ENCODE measurements around the gene XPC.
A peak's percentile ranks its signal among the peaks of the same experiment; 100 is the strongest.

Gene XPC

GRCh38 chr3:14143271-14144225, 34.9 kb downstream of the XPC start:
- Histone ChIP-seq H3K27ac (ENCODE audit: insufficient read depth, low read depth, low read length, poor library complexity, severe bottlenecking) (peak overlapping the region; percentile 78), H3K27me3 (ENCODE audit: control insufficient read depth, insufficient read depth, low read length, poor library complexity, severe bottlenecking) (no peaks in the 10 kb centered on the region), H3K4me3 (ENCODE audit: insufficient read depth, low read depth, low read length) (no peak overlapping the region), H3K36me3 (ENCODE audit: control insufficient read depth, insufficient read depth, low read length) (peaks cover 7% of the 10 kb centered on the region), H3K4me1 (ENCODE audit: control insufficient read depth, insufficient read depth, low read length) (no peaks in the 10 kb centered on the region), H3K9me3 (ENCODE audit: control insufficient read depth, low read length) (no peaks in the 10 kb centered on the region)
- WGBS, 2 experiments: 90 to 93% methylated on average over 6 to 7 of the region's 7 CpGs

DNA sequence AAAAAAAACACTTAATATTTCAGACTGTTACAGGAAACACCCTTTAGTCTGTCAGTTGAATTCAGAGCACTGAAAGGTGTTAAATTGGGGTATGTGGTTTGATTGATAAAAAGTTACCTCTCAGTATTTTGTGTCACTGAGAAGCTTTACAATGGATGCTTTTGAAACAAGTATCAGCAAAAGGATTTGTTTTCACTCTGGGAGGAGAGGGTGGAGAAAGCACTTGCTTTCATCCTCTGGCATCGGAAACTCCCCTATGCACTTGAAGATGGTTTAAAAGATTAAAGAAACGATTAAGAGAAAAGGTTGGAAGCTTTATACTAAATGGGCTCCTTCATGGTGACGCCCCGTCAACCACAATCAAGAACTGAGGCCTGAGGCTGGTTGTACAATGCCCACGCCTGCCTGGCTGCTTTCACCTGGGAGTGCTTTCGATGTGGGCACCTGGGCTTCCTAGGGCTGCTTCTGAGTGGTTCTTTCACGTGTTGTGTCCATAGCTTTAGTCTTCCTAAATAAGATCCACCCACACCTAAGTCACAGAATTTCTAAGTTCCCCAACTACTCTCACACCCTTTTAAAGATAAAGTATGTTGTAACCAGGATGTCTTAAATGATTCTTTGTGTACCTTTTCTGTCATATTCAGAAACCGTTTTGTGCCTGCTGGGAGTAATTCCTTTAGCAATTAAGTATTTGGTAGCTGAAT, 35.7 kb downstream of the XPC start:
- Histone ChIP-seq H3K36me3 (ENCODE audit: control insufficient read depth, insufficient read depth, low read length) (peaks cover 3% of the 10 kb centered on the region), H3K27me3 (ENCODE audit: control insufficient read depth, insufficient read depth, low read length, poor library complexity, severe bottlenecking) (no peaks in the 10 kb centered on the region), H3K4me1 (ENCODE audit: control insufficient read depth, insufficient read depth, low read length) (no peaks in the 10 kb centered on the region), H3K9me3 (ENCODE audit: control insufficient read depth, low read length) (no peaks in the 10 kb centered on the region), H3K27ac (ENCODE audit: insufficient read depth, low read depth, low read length, poor library complexity, severe bottlenecking) (no peak overlapping the region), H3K4me3 (ENCODE audit: insufficient read depth, low read depth, low read length) (no peak overlapping the region)
- 86 to 90% methylated on average over 8 of the region's 8 CpGs for WGBS, 2 experiments

DNA sequence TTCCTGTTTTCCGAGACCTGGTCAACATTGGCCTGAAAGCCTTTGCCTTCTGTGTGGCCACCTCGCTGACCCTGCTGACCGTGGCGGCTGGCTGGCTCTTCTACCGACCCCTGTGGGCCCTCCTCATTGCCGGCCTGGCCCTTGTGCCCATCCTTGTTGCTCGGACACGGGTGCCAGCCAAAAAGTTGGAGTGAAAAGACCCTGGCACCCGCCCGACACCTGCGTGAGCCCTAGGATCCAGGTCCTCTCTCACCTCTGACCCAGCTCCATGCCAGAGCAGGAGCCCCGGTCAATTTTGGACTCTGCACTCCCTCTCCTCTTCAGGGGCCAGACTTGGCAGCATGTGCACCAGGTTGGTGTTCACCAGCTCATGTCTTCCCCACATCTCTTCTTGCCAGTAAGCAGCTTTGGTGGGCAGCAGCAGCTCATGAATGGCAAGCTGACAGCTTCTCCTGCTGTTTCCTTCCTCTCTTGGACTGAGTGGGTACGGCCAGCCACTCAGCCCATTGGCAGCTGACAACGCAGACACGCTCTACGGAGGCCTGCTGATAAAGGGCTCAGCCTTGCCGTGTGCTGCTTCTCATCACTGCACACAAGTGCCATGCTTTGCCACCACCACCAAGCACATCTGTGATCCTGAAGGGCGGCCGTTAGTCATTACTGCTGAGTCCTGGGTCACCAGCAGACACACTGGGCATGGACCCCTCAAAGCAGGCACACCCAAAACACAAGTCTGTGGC, 36.6 kb downstream of the XPC start:
- Histone ChIP-seq H3K4me3 (ENCODE audit: insufficient read depth, low read depth, low read length) (no peak overlapping the region), H3K27ac (ENCODE audit: insufficient read depth, low read depth, low read length, poor library complexity, severe bottlenecking) (no peak overlapping the region), H3K9me3 (ENCODE audit: control insufficient read depth, low read length) (no peaks in the 10 kb centered on the region), H3K36me3 (ENCODE audit: control insufficient read depth, insufficient read depth, low read length) (peaks cover 3% of the 10 kb centered on the region), H3K27me3 (ENCODE audit: control insufficient read depth, insufficient read depth, low read length, poor library complexity, severe bottlenecking) (no peaks in the 10 kb centered on the region), H3K4me1 (ENCODE audit: control insufficient read depth, insufficient read depth, low read length) (no peaks in the 10 kb centered on the region)
- 93 to 94% methylated on average over 19 of the region's 19 CpGs for WGBS, 2 experiments

DNA sequence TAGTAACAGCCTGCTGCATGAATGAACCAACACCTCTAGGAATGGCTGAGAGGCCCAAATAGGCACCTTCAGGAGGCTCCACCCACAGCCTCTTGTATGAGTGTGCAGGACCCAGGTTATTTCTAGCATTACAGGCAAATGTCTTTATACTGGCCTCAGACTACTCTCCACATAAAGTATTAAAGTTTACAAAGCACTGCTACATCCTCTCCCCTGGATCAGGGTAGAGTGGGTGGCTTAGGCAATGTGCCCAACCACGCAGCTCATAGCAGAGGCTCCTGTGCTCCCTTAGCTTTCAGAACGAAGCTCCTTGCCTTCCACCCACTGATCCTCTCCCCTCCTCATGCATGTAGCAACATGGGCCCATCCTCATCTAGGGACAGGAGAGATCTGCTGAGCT, 37.3 kb downstream of the XPC start:
- H3K36me3 ChIP-seq (ENCODE audit: control insufficient read depth, insufficient read depth, low read length): peaks cover 3% of the 10 kb centered on the region
- no peaks in the 10 kb centered on the region for H3K9me3 ChIP-seq (ENCODE audit: control insufficient read depth, low read length)
- no peaks in the 10 kb centered on the region for H3K4me1 ChIP-seq (ENCODE audit: control insufficient read depth, insufficient read depth, low read length)
- H3K4me3 ChIP-seq (ENCODE audit: insufficient read depth, low read depth, low read length): no peak overlapping the region
- H3K27ac ChIP-seq (ENCODE audit: insufficient read depth, low read depth, low read length, poor library complexity, severe bottlenecking): no peak overlapping the region
- H3K27me3 ChIP-seq (ENCODE audit: control insufficient read depth, insufficient read depth, low read length, poor library complexity, severe bottlenecking): no peaks in the 10 kb centered on the region
- WGBS, 2 experiments: 79 to 87% methylated on average over 2 of the region's 2 CpGs

DNA sequence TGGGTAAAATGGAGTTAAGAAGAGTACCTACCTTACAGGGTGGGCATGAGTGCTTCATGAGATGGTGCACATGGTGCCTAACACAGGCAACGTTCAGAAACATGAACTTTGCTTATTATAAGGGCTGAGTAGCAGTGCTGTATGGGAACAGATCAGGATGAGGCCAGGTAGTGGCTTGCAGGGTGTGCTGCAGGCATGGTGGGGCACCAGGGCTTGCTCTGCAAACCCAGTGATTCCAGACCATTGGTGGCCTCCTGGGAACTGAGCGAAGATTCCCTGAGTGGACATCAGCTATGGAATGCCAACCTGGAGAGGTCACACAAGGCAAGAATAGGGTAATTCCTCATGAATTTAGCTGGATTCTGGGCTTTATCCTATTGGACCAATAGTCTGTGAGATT, 37.7 kb downstream of the XPC start:
- no peak overlapping the region for H3K27ac ChIP-seq (ENCODE audit: insufficient read depth, low read depth, low read length, poor library complexity, severe bottlenecking)
- H3K9me3 ChIP-seq (ENCODE audit: control insufficient read depth, low read length): no peaks in the 10 kb centered on the region
- peaks cover 3% of the 10 kb centered on the region for H3K36me3 ChIP-seq (ENCODE audit: control insufficient read depth, insufficient read depth, low read length)
- WGBS, 2 experiments: 91 to 95% methylated on average over 2 of the region's 2 CpGs
- H3K4me3 ChIP-seq (ENCODE audit: insufficient read depth, low read depth, low read length): no peak overlapping the region
- no peaks in the 10 kb centered on the region for H3K27me3 ChIP-seq (ENCODE audit: control insufficient read depth, insufficient read depth, low read length, poor library complexity, severe bottlenecking)
- no peaks in the 10 kb centered on the region for H3K4me1 ChIP-seq (ENCODE audit: control insufficient read depth, insufficient read depth, low read length)

GRCh38 chr3:14139771-14140170, 38.6 kb downstream of the XPC start:
- H3K4me3 ChIP-seq (ENCODE audit: insufficient read depth, low read depth, low read length): no peak overlapping the region
- peaks cover 3% of the 10 kb centered on the region for H3K36me3 ChIP-seq (ENCODE audit: control insufficient read depth, insufficient read depth, low read length)
- no peaks in the 10 kb centered on the region for H3K9me3 ChIP-seq (ENCODE audit: control insufficient read depth, low read length)
- H3K4me1 ChIP-seq (ENCODE audit: control insufficient read depth, insufficient read depth, low read length): no peaks in the 10 kb centered on the region
- no peaks in the 10 kb centered on the region for H3K27me3 ChIP-seq (ENCODE audit: control insufficient read depth, insufficient read depth, low read length, poor library complexity, severe bottlenecking)
- H3K27ac ChIP-seq (ENCODE audit: insufficient read depth, low read depth, low read length, poor library complexity, severe bottlenecking): no peak overlapping the region
- 92 to 94% methylated on average over 5 of the region's 5 CpGs for WGBS, 2 experiments

GRCh38 chr3:14138878-14139655, 39.3 kb downstream of the XPC start:
- Histone ChIP-seq H3K27ac (ENCODE audit: insufficient read depth, low read depth, low read length, poor library complexity, severe bottlenecking) (no peak overlapping the region), H3K4me3 (ENCODE audit: insufficient read depth, low read depth, low read length) (no peak overlapping the region), H3K27me3 (ENCODE audit: control insufficient read depth, insufficient read depth, low read length, poor library complexity, severe bottlenecking) (no peaks in the 10 kb centered on the region), H3K36me3 (ENCODE audit: control insufficient read depth, insufficient read depth, low read length) (peaks cover 3% of the 10 kb centered on the region), H3K9me3 (ENCODE audit: control insufficient read depth, low read length) (no peaks in the 10 kb centered on the region), H3K4me1 (ENCODE audit: control insufficient read depth, insufficient read depth, low read length) (no peaks in the 10 kb centered on the region)
- 94 to 95% methylated on average over 14 of the region's 14 CpGs for WGBS, 2 experiments

DNA sequence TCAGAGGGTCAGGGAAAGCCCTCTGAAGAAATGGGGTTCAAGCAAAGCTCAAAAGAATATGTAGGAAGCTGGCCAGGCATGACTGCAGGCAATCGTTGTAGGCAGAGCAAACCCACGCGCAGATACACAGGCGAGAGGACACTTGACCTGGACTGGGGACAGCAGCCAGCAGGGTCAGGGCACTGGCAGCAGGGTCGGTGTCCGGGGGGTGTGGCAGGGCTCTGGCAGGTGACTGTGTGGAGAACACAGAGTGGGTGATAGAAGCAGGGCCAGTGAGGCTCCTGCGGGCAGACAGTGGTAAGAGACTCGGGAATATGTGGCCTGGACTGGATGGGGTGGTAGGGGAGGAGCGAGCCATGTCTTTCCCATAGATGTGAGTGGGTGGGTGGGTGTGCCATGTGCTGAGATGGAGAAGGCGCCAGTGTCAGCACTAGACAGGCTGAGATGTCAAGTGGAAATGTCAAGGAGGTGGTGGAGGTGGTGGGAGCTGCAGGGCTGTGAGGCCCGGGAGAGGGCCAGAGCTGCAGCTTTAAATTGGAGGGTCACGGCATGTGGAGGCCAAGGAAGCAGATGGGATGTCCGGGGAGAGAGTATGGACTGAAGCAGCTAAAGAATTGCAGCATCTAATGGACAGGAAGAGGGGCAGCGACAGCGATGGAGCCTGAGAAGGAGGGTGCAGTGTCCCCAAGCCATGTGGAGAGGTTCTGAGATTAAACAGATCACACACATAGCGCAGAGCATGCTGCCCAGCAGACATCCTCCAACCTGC, 40.1 kb downstream of the XPC start:
- Histone ChIP-seq H3K27me3 (ENCODE audit: control insufficient read depth, insufficient read depth, low read length, poor library complexity, severe bottlenecking) (no peaks in the 10 kb centered on the region), H3K4me3 (ENCODE audit: insufficient read depth, low read depth, low read length) (no peak overlapping the region), H3K4me1 (ENCODE audit: control insufficient read depth, insufficient read depth, low read length) (no peaks in the 10 kb centered on the region), H3K9me3 (ENCODE audit: control insufficient read depth, low read length) (no peaks in the 10 kb centered on the region), H3K27ac (ENCODE audit: insufficient read depth, low read depth, low read length, poor library complexity, severe bottlenecking) (no peak overlapping the region), H3K36me3 (ENCODE audit: control insufficient read depth, insufficient read depth, low read length) (peaks cover 3% of the 10 kb centered on the region)
- WGBS, 2 experiments: 94 to 95% methylated on average over 16 of the region's 16 CpGs

- WGBS, 2 experiments: 76 to 89% methylated on average over 3 of the region's 3 CpGs
- Histone ChIP-seq H3K9me3 (ENCODE audit: control insufficient read depth, low read length) (no peaks in the 10 kb centered on the region), H3K4me3 (ENCODE audit: insufficient read depth, low read depth, low read length) (no peak overlapping the region), H3K27me3 (ENCODE audit: control insufficient read depth, insufficient read depth, low read length, poor library complexity, severe bottlenecking) (no peaks in the 10 kb centered on the region), H3K36me3 (ENCODE audit: control insufficient read depth, insufficient read depth, low read length) (peaks cover 3% of the 10 kb centered on the region), H3K4me1 (ENCODE audit: control insufficient read depth, insufficient read depth, low read length) (no peaks in the 10 kb centered on the region), H3K27ac (ENCODE audit: insufficient read depth, low read depth, low read length, poor library complexity, severe bottlenecking) (no peak overlapping the region)
These were observed 41.0 kb downstream of the XPC start for GRCh38 chr3:14137445-14137844.
